Measurements from ENCODE around the gene TGIF1. TPM values are rescaled to one million over a fixed set of nuclear protein-coding genes. Genes with fewer than 3 reads are reported as not detected.

TGIF1 gene
- total and polyA plus RNA-seq, 2 donors, result 64.0 to 82.6 TPM

DNA sequence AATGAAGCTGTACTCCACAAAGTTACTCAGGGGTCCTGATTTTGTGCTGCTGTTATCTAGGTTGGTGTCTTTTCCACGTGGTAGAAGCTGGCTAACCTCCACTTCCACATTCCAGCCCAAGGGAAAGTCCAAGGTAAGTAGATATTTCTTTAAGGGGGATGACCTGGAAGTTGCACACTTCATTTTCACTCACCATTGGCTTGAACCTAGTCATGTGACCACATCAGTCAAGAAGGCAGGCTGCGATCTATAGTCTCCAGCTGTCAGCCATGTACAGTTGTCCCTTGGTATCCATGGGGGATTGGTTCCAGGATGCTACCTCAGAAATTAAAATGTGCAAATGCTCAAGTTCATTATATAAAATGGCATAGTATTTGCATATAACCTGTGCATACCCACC is 31.9 kb upstream of the TGIF1 start:
- no peak overlapping the region for H3K4me3 ChIP-seq (ENCODE audit: low read depth, low read length)
- no peaks in the 10 kb centered on the region for H3K36me3 ChIP-seq (ENCODE audit: insufficient read depth)
- 80% methylated on average over 2 of the region's 2 CpGs for WGBS
- H3K27ac ChIP-seq (ENCODE audit: low read depth), result no peak overlapping the region
- DNase-seq (ENCODE audit: extremely low spot score), result no peak
- H3K4me1 ChIP-seq (ENCODE audit: insufficient read depth), result no peaks in the 10 kb centered on the region

DNA sequence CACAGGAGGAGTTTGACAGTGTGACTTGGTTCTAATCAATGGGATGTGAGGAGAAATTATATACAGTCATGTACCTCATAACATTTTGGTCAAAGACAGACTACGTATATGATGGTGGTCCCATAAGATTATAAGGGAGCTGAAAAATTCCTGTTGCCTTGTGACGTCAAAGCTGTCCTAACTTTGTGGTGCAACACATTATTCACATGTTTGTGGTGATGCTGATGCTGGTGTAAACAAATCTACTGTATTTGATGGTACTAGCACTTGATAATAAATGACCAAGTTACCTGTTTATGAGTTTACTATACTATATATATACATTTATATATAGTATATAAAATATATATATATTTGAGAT is 29.1 kb upstream of the TGIF1 start:
- Histone ChIP-seq H3K4me3 (ENCODE audit: low read depth, low read length) (no peak overlapping the region), H3K27ac (ENCODE audit: low read depth) (no peak overlapping the region), H3K4me1 (ENCODE audit: insufficient read depth) (no peaks in the 10 kb centered on the region), H3K36me3 (ENCODE audit: insufficient read depth) (no peaks in the 10 kb centered on the region)
- 93% methylated on average over 2 of the region's 2 CpGs for WGBS
- no peak for DNase-seq (ENCODE audit: extremely low spot score)

DNA sequence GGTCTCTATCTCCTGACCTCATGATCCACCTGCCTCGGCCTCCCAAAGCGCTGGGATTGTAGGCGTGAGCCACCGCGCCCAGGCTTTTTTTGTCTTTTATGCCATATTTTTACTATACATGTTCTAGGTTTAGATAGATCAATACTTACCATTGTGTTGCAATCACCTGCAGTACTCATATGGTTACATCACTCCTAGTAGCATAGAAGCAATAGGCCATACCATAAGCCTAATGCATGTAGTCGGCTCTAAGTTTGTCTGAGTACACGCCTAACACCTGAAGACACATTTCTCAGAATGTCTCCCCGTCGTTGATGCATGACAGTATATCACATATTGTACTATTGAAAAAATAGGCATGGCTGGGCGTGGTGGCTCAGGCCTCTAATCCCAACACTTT is 27.1 kb upstream of the TGIF1 start:
- DNase-seq (ENCODE audit: extremely low spot score), result no peak
- Histone ChIP-seq H3K36me3 (ENCODE audit: insufficient read depth) (no peaks in the 10 kb centered on the region), H3K4me3 (ENCODE audit: low read depth, low read length) (no peak overlapping the region), H3K4me1 (ENCODE audit: insufficient read depth) (no peaks in the 10 kb centered on the region), H3K27ac (ENCODE audit: low read depth) (no peak overlapping the region)
- whole genome bisulfite sequencing, result 97% methylated on average over 10 of the region's 10 CpGs

DNA sequence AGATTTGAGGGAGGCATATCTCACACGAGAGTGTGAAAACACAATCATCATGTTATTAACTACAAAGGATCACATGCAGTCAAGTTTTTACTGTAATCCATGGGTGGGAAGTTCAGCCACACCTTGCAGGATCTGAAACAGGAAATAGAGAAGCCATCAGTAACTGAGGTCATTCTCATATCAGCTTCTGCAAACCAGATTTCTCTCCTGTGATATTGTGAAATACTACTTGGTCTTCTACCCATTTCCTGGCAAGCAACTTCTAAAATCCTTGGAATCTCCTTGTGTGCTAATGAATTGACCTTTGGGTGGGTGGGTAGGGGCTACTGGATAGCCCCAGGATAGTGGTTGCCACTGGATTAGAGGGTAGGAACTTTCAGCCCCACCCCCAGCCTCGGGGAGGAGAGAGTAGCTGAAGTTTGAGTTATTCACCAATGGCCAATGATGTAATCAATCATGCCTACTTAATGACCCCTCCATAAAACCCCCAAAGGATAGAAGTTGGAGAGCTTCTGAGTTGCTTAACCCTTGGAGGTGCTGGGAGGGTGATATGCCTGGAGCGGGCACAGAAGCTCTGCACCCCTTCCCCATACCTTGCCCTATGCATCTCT is 25.6 kb upstream of the TGIF1 start:
- WGBS, result 55% methylated on average over 3 of the region's 3 CpGs
- Histone ChIP-seq H3K36me3 (ENCODE audit: insufficient read depth) (no peaks in the 10 kb centered on the region), H3K27ac (ENCODE audit: low read depth) (no peak overlapping the region), H3K4me1 (ENCODE audit: insufficient read depth) (no peaks in the 10 kb centered on the region), H3K4me3 (ENCODE audit: low read depth, low read length) (no peak overlapping the region)
- no peak for DNase-seq (ENCODE audit: extremely low spot score)

- no peak for DNase-seq (ENCODE audit: extremely low spot score)
- H3K4me1 ChIP-seq (ENCODE audit: insufficient read depth), result no peaks in the 10 kb centered on the region
- 65% methylated on average over 3 of the region's 3 CpGs for WGBS
- no peak overlapping the region for H3K27ac ChIP-seq (ENCODE audit: low read depth)
- no peaks in the 10 kb centered on the region for H3K36me3 ChIP-seq (ENCODE audit: insufficient read depth)
- H3K4me3 ChIP-seq (ENCODE audit: low read depth, low read length), result no peak overlapping the region
These were observed 24.9 kb upstream of the TGIF1 start for GRCh38 chr18:3425030-3425429.

DNA sequence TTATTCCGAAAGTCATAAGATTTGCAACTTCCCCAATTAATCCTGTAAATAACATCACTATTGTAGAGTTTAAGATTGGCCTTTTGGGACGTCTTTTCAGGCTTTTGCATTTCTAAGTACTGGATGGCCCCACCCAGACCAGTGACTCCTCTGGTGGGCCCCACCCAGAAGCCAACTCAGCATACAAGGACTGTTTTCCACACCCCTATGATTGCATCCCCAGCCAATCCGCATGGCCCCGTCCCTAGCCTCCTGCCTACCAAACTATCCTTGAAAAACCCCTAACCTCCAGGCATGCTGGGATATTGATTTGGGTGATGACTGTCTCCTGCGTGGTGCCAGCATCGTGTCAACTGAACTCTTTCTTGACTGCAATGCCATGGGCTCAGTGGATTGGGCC is 24.5 kb upstream of the TGIF1 start:
- 87% methylated on average over 6 of the region's 6 CpGs for WGBS
- no peak for DNase-seq (ENCODE audit: extremely low spot score)

DNA sequence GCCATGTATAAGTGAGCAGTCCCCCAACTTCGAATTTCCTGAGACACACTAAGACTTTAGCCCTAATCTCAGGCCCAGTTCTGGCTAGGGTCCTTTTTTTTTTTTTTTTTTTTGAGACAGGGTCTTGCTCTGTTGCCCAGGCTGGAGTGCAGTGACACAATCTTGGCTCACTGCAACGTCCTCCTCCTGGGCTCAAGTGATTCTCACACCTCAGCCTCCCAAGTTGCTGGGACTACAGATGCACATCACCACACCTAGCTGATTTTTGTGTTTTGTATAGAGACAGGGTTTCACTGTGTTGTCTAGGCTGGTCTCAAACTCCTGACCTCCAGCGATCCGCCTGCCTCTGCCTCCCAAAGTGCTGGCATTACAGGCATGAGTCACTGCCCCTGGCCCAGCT is 23.9 kb upstream of the TGIF1 start:
- no peak overlapping the region for H3K27ac ChIP-seq (ENCODE audit: low read depth)
- no peaks in the 10 kb centered on the region for H3K4me1 ChIP-seq (ENCODE audit: insufficient read depth)
- no peak for DNase-seq (ENCODE audit: extremely low spot score)
- no peaks in the 10 kb centered on the region for H3K36me3 ChIP-seq (ENCODE audit: insufficient read depth)
- H3K4me3 ChIP-seq (ENCODE audit: low read depth, low read length), result no peak overlapping the region
- 85% methylated on average over 4 of the region's 4 CpGs for WGBS

More for the DNA sequence above, 24.5 kb upstream of the TGIF1 start:
- Histone ChIP-seq H3K27ac (ENCODE audit: low read depth) (no peak overlapping the region), H3K36me3 (ENCODE audit: insufficient read depth) (no peaks in the 10 kb centered on the region), H3K4me3 (ENCODE audit: low read depth, low read length) (no peak overlapping the region), H3K4me1 (ENCODE audit: insufficient read depth) (no peaks in the 10 kb centered on the region)

GRCh38 chr18:3427944-3428343 is 22.0 kb upstream of the TGIF1 start:
- WGBS, result 87% methylated on average over 5 of the region's 5 CpGs
- Histone ChIP-seq H3K27ac (ENCODE audit: low read depth) (no peak overlapping the region), H3K36me3 (ENCODE audit: insufficient read depth) (no peaks in the 10 kb centered on the region), H3K4me3 (ENCODE audit: low read depth, low read length) (no peak overlapping the region), H3K4me1 (ENCODE audit: insufficient read depth) (no peaks in the 10 kb centered on the region)
- no peak for DNase-seq (ENCODE audit: extremely low spot score)

DNA sequence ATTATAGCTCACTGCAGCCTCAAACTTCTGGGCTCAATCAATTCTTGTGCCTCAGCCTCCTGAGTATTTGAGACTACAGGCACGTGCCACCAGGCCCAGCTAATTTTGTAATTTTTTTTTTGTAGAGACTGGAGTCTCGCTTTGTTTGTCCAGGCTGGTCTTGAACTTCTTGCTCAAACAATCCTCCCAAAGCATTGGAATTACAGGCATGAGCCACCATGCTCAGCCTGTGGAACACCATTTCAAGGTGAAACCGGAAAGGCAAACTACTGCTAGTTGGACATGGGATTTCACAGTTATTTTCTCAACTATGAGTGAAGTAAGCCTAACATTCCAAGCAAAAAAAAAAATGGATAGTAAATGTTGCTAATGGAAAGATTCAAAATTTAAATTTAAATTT is 20.9 kb upstream of the TGIF1 start:
- no peak overlapping the region for H3K27ac ChIP-seq (ENCODE audit: low read depth)
- no peak for DNase-seq (ENCODE audit: extremely low spot score)
- H3K4me3 ChIP-seq (ENCODE audit: low read depth, low read length), result no peak overlapping the region
- WGBS, result 91% methylated on average over 3 of the region's 3 CpGs
- no peaks in the 10 kb centered on the region for H3K4me1 ChIP-seq (ENCODE audit: insufficient read depth)
- H3K36me3 ChIP-seq (ENCODE audit: insufficient read depth), result no peaks in the 10 kb centered on the region

- no peak overlapping the region for H3K27ac ChIP-seq (ENCODE audit: low read depth)
- no peaks in the 10 kb centered on the region for H3K36me3 ChIP-seq (ENCODE audit: insufficient read depth)
- H3K4me1 ChIP-seq (ENCODE audit: insufficient read depth), result no peaks in the 10 kb centered on the region
- DNase-seq (ENCODE audit: extremely low spot score), result no peak
- no peak overlapping the region for H3K4me3 ChIP-seq (ENCODE audit: low read depth, low read length)
- WGBS, result 82% methylated on average over 4 of the region's 4 CpGs
These were observed 15.3 kb upstream of the TGIF1 start for GRCh38 chr18:3434685-3435084.

GRCh38 chr18:3440341-3440740 is 9.6 kb upstream of the TGIF1 start:
- no peak for DNase-seq (ENCODE audit: extremely low spot score)
- no peaks in the 10 kb centered on the region for H3K36me3 ChIP-seq (ENCODE audit: insufficient read depth)
- no peak overlapping the region for H3K4me3 ChIP-seq (ENCODE audit: low read depth, low read length)
- H3K27ac ChIP-seq (ENCODE audit: low read depth), result no peak overlapping the region
- WGBS, result 91% methylated on average over 5 of the region's 5 CpGs
- H3K4me1 ChIP-seq (ENCODE audit: insufficient read depth), result no peaks in the 10 kb centered on the region

DNA sequence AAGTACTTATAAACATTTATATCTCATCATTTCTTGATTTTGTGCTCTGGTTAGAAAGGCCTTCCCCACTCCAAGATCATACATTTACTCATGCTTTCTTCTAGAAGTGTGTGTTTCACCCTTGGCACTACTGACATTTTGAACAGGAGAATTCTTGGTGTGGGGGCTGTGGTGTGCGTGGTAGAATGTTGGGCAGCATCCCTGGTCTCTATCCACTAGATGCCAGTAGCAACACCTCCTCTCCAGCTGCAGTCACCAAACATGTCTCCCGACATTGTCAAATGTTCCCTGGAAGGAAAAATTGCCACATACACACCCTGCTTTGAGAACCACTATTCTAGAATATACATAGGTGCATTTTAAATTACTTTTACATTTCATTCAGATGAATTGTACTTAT is 8.7 kb upstream of the TGIF1 start:
- Histone ChIP-seq H3K4me1 (ENCODE audit: insufficient read depth) (no peaks in the 10 kb centered on the region), H3K36me3 (ENCODE audit: insufficient read depth) (no peaks in the 10 kb centered on the region), H3K4me3 (ENCODE audit: low read depth, low read length) (no peak overlapping the region), H3K27ac (ENCODE audit: low read depth) (no peak overlapping the region)
- DNase-seq (ENCODE audit: extremely low spot score), result no peak
- 30% methylated on average over 2 of the region's 2 CpGs for WGBS

DNA sequence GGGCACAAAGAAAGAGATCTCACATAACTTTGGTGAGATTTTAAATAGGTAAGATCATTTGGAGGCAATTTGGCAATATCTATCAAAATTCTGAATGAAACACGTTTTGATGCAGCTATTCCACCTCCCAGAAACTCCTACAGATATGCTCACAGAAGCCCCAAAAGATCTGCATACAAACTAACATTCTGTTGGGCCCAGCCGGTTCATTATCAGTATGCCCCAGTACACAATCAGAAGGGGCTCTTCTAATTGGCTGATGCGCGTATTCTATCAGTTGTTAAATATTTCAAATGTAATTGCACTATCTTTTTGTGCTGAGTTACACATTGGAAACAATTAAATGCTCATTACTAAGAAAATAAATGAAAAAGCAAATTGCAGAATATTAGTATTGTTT is 7.1 kb upstream of the TGIF1 start:
- Histone ChIP-seq H3K4me3 (ENCODE audit: low read depth, low read length) (no peak overlapping the region), H3K36me3 (ENCODE audit: insufficient read depth) (no peaks in the 10 kb centered on the region), H3K27ac (ENCODE audit: low read depth) (no peak overlapping the region), H3K4me1 (ENCODE audit: insufficient read depth) (no peaks in the 10 kb centered on the region)
- no peak for DNase-seq (ENCODE audit: extremely low spot score)
- 60% methylated on average over 4 of the region's 4 CpGs for WGBS

- Histone ChIP-seq H3K4me1 (ENCODE audit: insufficient read depth) (no peaks in the 10 kb centered on the region), H3K4me3 (ENCODE audit: low read depth, low read length) (no peak overlapping the region), H3K36me3 (ENCODE audit: insufficient read depth) (no peaks in the 10 kb centered on the region), H3K27ac (ENCODE audit: low read depth) (no peak overlapping the region)
- DNase-seq (ENCODE audit: extremely low spot score), result no peak
- WGBS, result 98% methylated on average over 3 of the region's 3 CpGs
These were observed 5.7 kb upstream of the TGIF1 start for GRCh38 chr18:3444296-3444695.

GRCh38 chr18:3444954-3445353 is 5.0 kb upstream of the TGIF1 start:
- Histone ChIP-seq H3K27ac (ENCODE audit: low read depth) (no peak overlapping the region), H3K4me1 (ENCODE audit: insufficient read depth) (no peaks in the 10 kb centered on the region), H3K36me3 (ENCODE audit: insufficient read depth) (no peaks in the 10 kb centered on the region), H3K4me3 (ENCODE audit: low read depth, low read length) (no peak overlapping the region)
- DNase-seq (ENCODE audit: extremely low spot score), result no peak
- 83% methylated on average over 5 of the region's 5 CpGs for WGBS

All from urinary bladder (tissue), 4 donors.